ENCODE results near the gene PLD5.

DNA sequence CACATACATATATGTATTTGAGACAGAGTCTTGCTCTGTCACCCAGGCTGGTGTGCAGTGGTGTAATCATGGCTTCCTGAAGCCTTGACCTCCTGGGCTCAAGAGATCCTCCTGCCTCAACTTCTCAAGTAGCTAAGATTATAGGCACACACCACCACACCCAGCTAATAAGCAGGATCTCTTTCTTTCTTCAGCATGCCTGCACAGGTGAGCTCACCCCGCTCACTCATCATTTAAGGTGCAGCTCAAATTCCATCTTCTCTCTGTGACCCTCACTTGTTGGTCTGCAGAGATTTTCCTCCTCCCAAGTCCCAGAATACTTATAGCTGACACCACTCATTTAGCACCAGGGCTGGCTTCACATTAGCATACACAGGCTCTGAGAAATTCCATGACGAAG is 316.5 kb downstream of the PLD5 start:
- TF ChIP-seq, protein P1, sequence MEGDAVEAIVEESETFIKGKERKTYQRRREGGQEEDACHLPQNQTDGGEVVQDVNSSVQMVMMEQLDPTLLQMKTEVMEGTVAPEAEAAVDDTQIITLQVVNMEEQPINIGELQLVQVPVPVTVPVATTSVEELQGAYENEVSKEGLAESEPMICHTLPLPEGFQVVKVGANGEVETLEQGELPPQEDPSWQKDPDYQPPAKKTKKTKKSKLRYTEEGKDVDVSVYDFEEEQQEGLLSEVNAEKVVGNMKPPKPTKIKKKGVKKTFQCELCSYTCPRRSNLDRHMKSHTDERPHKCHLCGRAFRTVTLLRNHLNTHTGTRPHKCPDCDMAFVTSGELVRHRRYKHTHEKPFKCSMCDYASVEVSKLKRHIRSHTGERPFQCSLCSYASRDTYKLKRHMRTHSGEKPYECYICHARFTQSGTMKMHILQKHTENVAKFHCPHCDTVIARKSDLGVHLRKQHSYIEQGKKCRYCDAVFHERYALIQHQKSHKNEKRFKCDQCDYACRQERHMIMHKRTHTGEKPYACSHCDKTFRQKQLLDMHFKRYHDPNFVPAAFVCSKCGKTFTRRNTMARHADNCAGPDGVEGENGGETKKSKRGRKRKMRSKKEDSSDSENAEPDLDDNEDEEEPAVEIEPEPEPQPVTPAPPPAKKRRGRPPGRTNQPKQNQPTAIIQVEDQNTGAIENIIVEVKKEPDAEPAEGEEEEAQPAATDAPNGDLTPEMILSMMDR (conservative IDR thresholded peaks at IDR 0.05; ENCODE audit: low read depth, low read length) = no peak
- TF ChIP-seq EZH2 (IDR thresholded peaks at IDR 0.05; ENCODE audit: low read length, unreplicated experiment) (no peak), EZH2phosphoT487 (IDR thresholded peaks at IDR 0.05; ENCODE audit: borderline replicate concordance, low read length) (no peak)

Measured in PC-3 (cell line).